ENCODE data around the gene CLIP2.
A peak's percentile ranks its signal among the peaks of the same experiment; 100 is the strongest.
"Not testable (repeated sequence)": the region's sequence is repeated elsewhere in the genome, so short reads cannot be mapped to it uniquely, and the experiment has no call there.

Gene CLIP2

GRCh38 chr7:74439541-74439940 lies 150.3 kb downstream of the CLIP2 start:
- Histone ChIP-seq H4K91ac (ENCODE audit: low read depth, low read length, poor library complexity) (no peak overlapping the region), H3K36me3 (replicated peaks in 1 of 2; ENCODE audit: control insufficient read depth in 2 of 2, insufficient read depth in 2 of 2, low read length in 2 of 2) (no peaks in the 10 kb centered on the region), H3K18ac (ENCODE audit: low read length) (no peak overlapping the region), H2BK15ac (ENCODE audit: low read length) (no peak overlapping the region), H3K9ac (ENCODE audit: low read depth, low read length, poor library complexity) (no peak overlapping the region), H2AK5ac (ENCODE audit: low read depth, low read length) (no peak overlapping the region), H2BK120ac (ENCODE audit: low read depth, low read length) (no peak overlapping the region), H2BK5ac (ENCODE audit: low read length) (no peak overlapping the region), H3K14ac (ENCODE audit: low read length) (no peak overlapping the region), H4K8ac (ENCODE audit: low read depth, low read length) (no peak overlapping the region), H2AFZ (ENCODE audit: low read length) (no peak overlapping the region), H2BK12ac (ENCODE audit: low read length) (no peak overlapping the region), H3K23ac (ENCODE audit: low read depth, low read length, poor library complexity) (no peak overlapping the region), H3K4me3 (ENCODE audit: low read length in 2 of 2) (no peak overlapping the region), H3K4me2 (ENCODE audit: insufficient read depth, low read length, poor library complexity, severe bottlenecking) (no peak overlapping the region), H3K79me1 (ENCODE audit: low read depth, low read length) (no peaks in the 10 kb centered on the region), H3K4ac (ENCODE audit: low read length) (no peak overlapping the region), H3K27me3 (ENCODE audit: control insufficient read depth in 3 of 3, insufficient read depth in 3 of 3, low read depth in 1 of 3, low read length in 3 of 3) (no peaks in the 10 kb centered on the region), H3K4me1 (ENCODE audit: control insufficient read depth in 2 of 2, insufficient read depth in 1 of 2, low read depth in 1 of 2, low read length in 2 of 2) (peaks cover 11 to 17% of the 10 kb centered on the region in 2 donors), H3K27ac (replicated peaks; ENCODE audit: low read length) (no peak overlapping the region), H3K9me3 (replicated peaks in 1 of 2; ENCODE audit: control insufficient read depth in 2 of 2, insufficient read depth in 1 of 2, low read depth in 1 of 2, low read length in 2 of 2) (peaks cover 3 to 5% of the 10 kb centered on the region in 2 donors)
- no CpG with 5 or more reads among the region's 4 CpGs for WGBS, 2 donors (ENCODE audit: extremely low coverage in 2 of 2, insufficient read length in 2 of 2, insufficient replicate concordance in 1 of 2)
- no peak for DNase-seq (ENCODE audit: low spot score)

GRCh38 chr7:74440143-74440542 lies 150.9 kb downstream of the CLIP2 start:
- not testable (repeated sequence) for H3K27me3 ChIP-seq (ENCODE audit: control insufficient read depth in 3 of 3, insufficient read depth in 3 of 3, low read depth in 1 of 3, low read length in 3 of 3); DNase-seq (ENCODE audit: low spot score); H2BK15ac ChIP-seq (ENCODE audit: low read length); H2AFZ ChIP-seq (ENCODE audit: low read length); H3K4me2 ChIP-seq (ENCODE audit: insufficient read depth, low read length, poor library complexity, severe bottlenecking); H4K91ac ChIP-seq (ENCODE audit: low read depth, low read length, poor library complexity); H3K9me3 ChIP-seq (replicated peaks in 1 of 2; ENCODE audit: control insufficient read depth in 2 of 2, insufficient read depth in 1 of 2, low read depth in 1 of 2, low read length in 2 of 2); H3K14ac ChIP-seq (ENCODE audit: low read length); H3K23ac ChIP-seq (ENCODE audit: low read depth, low read length, poor library complexity); H3K36me3 ChIP-seq (replicated peaks in 1 of 2; ENCODE audit: control insufficient read depth in 2 of 2, insufficient read depth in 2 of 2, low read length in 2 of 2); H3K18ac ChIP-seq (ENCODE audit: low read length); H2BK120ac ChIP-seq (ENCODE audit: low read depth, low read length); H3K4ac ChIP-seq (ENCODE audit: low read length); H2BK12ac ChIP-seq (ENCODE audit: low read length); H3K9ac ChIP-seq (ENCODE audit: low read depth, low read length, poor library complexity); H3K27ac ChIP-seq (replicated peaks; ENCODE audit: low read length); H2AK5ac ChIP-seq (ENCODE audit: low read depth, low read length); H3K4me3 ChIP-seq (ENCODE audit: low read length in 2 of 2); H4K8ac ChIP-seq (ENCODE audit: low read depth, low read length); H2BK5ac ChIP-seq (ENCODE audit: low read length); H3K79me1 ChIP-seq (ENCODE audit: low read depth, low read length)
- WGBS, 2 donors (ENCODE audit: extremely low coverage in 2 of 2, insufficient read length in 2 of 2, insufficient replicate concordance in 1 of 2), result no CpG with 5 or more reads among the region's 3 CpGs
- peaks cover 11 to 17% of the 10 kb centered on the region in 2 donors for H3K4me1 ChIP-seq (ENCODE audit: control insufficient read depth in 2 of 2, insufficient read depth in 1 of 2, low read depth in 1 of 2, low read length in 2 of 2)

GRCh38 chr7:74441801-74442200 lies 152.6 kb downstream of the CLIP2 start:
- no peaks in the 10 kb centered on the region for H3K36me3 ChIP-seq (replicated peaks in 1 of 2; ENCODE audit: control insufficient read depth in 2 of 2, insufficient read depth in 2 of 2, low read length in 2 of 2)
- H3K14ac ChIP-seq (ENCODE audit: low read length), result no peak overlapping the region
- no peak overlapping the region for H3K4me3 ChIP-seq (ENCODE audit: low read length in 2 of 2)
- no peak overlapping the region for H3K4ac ChIP-seq (ENCODE audit: low read length)
- H3K18ac ChIP-seq (ENCODE audit: low read length), result no peak overlapping the region
- no peak overlapping the region for H2AK5ac ChIP-seq (ENCODE audit: low read depth, low read length)
- no peak overlapping the region for H4K91ac ChIP-seq (ENCODE audit: low read depth, low read length, poor library complexity)
- H3K4me2 ChIP-seq (ENCODE audit: insufficient read depth, low read length, poor library complexity, severe bottlenecking), result no peak overlapping the region
- no peak overlapping the region for H2BK120ac ChIP-seq (ENCODE audit: low read depth, low read length)
- H2BK5ac ChIP-seq (ENCODE audit: low read length), result no peak overlapping the region
- H3K4me1 ChIP-seq (ENCODE audit: control insufficient read depth in 2 of 2, insufficient read depth in 1 of 2, low read depth in 1 of 2, low read length in 2 of 2), result peaks cover 11 to 17% of the 10 kb centered on the region in 2 donors
- no peak overlapping the region for H3K27ac ChIP-seq (replicated peaks; ENCODE audit: low read length)
- H3K9me3 ChIP-seq (replicated peaks in 1 of 2; ENCODE audit: control insufficient read depth in 2 of 2, insufficient read depth in 1 of 2, low read depth in 1 of 2, low read length in 2 of 2), result peaks cover 1 to 5% of the 10 kb centered on the region in 2 donors
- H2AFZ ChIP-seq (ENCODE audit: low read length), result peak overlapping the region; percentile 76
- no peak overlapping the region for H3K23ac ChIP-seq (ENCODE audit: low read depth, low read length, poor library complexity)
- H3K9ac ChIP-seq (ENCODE audit: low read depth, low read length, poor library complexity), result no peak overlapping the region
- H4K8ac ChIP-seq (ENCODE audit: low read depth, low read length), result no peak overlapping the region
- H3K27me3 ChIP-seq (ENCODE audit: control insufficient read depth in 3 of 3, insufficient read depth in 3 of 3, low read depth in 1 of 3, low read length in 3 of 3), result no peaks in the 10 kb centered on the region
- H2BK15ac ChIP-seq (ENCODE audit: low read length), result no peak overlapping the region
- no peaks in the 10 kb centered on the region for H3K79me1 ChIP-seq (ENCODE audit: low read depth, low read length)
- WGBS, 2 donors (ENCODE audit: extremely low coverage in 2 of 2, insufficient read length in 2 of 2, insufficient replicate concordance in 1 of 2), result no CpG with 5 or more reads among the region's 10 CpGs
- no peak overlapping the region for H2BK12ac ChIP-seq (ENCODE audit: low read length)
- DNase-seq (ENCODE audit: low spot score), result no peak

GRCh38 chr7:74443543-74444247 lies 154.5 kb downstream of the CLIP2 start:
- peaks cover 11 to 17% of the 10 kb centered on the region in 2 donors for H3K4me1 ChIP-seq (ENCODE audit: control insufficient read depth in 2 of 2, insufficient read depth in 1 of 2, low read depth in 1 of 2, low read length in 2 of 2)
- H3K27me3 ChIP-seq (ENCODE audit: control insufficient read depth in 3 of 3, insufficient read depth in 3 of 3, low read depth in 1 of 3, low read length in 3 of 3), result no peaks in the 10 kb centered on the region
- H3K79me1 ChIP-seq (ENCODE audit: low read depth, low read length), result no peaks in the 10 kb centered on the region
- no peak overlapping the region for H3K9ac ChIP-seq (ENCODE audit: low read depth, low read length, poor library complexity)
- H2AK5ac ChIP-seq (ENCODE audit: low read depth, low read length), result no peak overlapping the region
- no peak overlapping the region for H2BK5ac ChIP-seq (ENCODE audit: low read length)
- H3K14ac ChIP-seq (ENCODE audit: low read length), result no peak overlapping the region
- no peak overlapping the region for H4K8ac ChIP-seq (ENCODE audit: low read depth, low read length)
- H2BK15ac ChIP-seq (ENCODE audit: low read length), result no peak overlapping the region
- DNase-seq (ENCODE audit: low spot score), result no peak
- peak overlapping the region; percentile 3 for H3K4me2 ChIP-seq (ENCODE audit: insufficient read depth, low read length, poor library complexity, severe bottlenecking)
- H3K18ac ChIP-seq (ENCODE audit: low read length), result peak overlapping the region; percentile 77
- H3K4me3 ChIP-seq (ENCODE audit: low read length in 2 of 2), result no peak overlapping the region
- peak overlapping the region; percentile 22 for H3K27ac ChIP-seq (replicated peaks; ENCODE audit: low read length)
- no peak overlapping the region for H4K91ac ChIP-seq (ENCODE audit: low read depth, low read length, poor library complexity)
- peak overlapping the region; percentile 72 for H2AFZ ChIP-seq (ENCODE audit: low read length)
- H3K4ac ChIP-seq (ENCODE audit: low read length), result no peak overlapping the region
- H3K23ac ChIP-seq (ENCODE audit: low read depth, low read length, poor library complexity), result peak overlapping the region; percentile 35
- WGBS, 2 donors (ENCODE audit: extremely low coverage in 2 of 2, insufficient read length in 2 of 2, insufficient replicate concordance in 1 of 2), result no CpG with 5 or more reads among the region's 21 CpGs
- H2BK120ac ChIP-seq (ENCODE audit: low read depth, low read length), result no peak overlapping the region
- no peaks in the 10 kb centered on the region for H3K9me3 ChIP-seq (replicated peaks in 1 of 2; ENCODE audit: control insufficient read depth in 2 of 2, insufficient read depth in 1 of 2, low read depth in 1 of 2, low read length in 2 of 2)
- no peaks in the 10 kb centered on the region for H3K36me3 ChIP-seq (replicated peaks in 1 of 2; ENCODE audit: control insufficient read depth in 2 of 2, insufficient read depth in 2 of 2, low read length in 2 of 2)
- H2BK12ac ChIP-seq (ENCODE audit: low read length), result peak overlapping the region; percentile 22

All from neuronal stem cell (in vitro differentiated cells).